HS-27A (cell line): ENCODE results near the gene ST6GAL1.

ENCODE experiments used
- DNase-seq: peaks from one replicate; pipeline ENCODE4 v3.0.0-alpha.2; 2012; ENCODE audit warnings: low read depth, missing footprints

The ST6GAL1 gene

DNA sequence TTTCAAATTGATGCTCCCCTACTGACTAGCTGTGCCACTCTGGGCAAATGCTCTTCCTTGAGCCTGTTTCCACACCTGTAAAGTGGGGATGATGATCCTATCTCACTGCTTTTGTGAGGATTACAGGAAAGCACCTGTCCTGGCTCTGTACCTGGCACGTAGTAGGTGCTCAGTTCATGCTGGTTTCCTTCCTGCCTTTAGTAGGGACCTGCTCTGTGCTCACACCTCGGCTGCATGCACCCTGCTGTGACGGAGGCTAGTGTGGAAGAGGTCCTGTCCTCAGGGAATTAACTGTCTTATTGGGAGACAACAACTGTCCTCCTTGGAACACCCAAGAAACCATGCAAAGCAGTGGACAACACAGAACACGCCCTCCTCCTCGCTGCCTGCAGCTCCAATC, 147.2 kb downstream of the ST6GAL1 start:
- no peak for DNase-seq

DNA sequence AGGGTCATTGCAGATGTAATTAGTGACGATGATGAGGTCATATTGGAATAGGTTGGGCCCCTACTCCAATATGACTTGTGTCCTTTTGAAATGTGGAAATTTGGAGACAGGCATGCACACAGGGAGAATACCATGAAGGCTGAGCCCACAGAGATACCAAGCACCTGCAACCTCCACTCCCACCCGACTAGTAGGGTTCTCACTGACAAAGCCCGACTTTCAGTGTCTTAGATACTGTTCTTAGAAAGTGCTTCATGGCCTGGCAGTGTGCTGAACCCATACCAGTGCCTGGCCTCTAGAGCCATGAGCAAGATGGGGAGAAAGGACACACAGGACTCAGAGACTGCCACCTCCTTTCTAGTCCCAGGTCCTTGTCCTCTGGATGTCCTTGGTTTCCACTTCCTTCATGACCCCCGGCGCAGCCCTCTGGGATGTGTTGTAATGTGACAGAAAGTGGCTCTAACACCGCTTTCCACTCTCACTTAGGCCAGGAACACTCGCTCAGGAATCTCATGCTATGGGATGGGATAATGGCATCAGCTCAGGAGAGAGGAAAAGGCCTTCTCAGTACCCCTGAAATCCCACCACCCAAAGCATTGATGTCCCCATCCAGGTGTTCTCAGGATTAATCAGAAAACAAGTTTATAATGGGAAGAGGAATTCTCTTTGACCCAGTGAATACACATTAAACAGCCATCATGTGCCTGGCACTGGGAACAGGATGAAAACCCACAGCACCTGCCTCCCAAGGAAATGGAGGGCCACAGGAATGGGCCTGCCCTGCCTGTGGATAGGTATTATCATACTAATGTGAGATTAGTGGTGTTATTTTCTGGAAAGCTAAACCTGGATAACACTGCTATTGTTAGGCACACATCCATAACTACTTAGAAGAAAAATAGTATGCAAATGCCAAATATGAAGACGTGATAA, 149.0 kb downstream of the ST6GAL1 start:
- no peak for DNase-seq

DNA sequence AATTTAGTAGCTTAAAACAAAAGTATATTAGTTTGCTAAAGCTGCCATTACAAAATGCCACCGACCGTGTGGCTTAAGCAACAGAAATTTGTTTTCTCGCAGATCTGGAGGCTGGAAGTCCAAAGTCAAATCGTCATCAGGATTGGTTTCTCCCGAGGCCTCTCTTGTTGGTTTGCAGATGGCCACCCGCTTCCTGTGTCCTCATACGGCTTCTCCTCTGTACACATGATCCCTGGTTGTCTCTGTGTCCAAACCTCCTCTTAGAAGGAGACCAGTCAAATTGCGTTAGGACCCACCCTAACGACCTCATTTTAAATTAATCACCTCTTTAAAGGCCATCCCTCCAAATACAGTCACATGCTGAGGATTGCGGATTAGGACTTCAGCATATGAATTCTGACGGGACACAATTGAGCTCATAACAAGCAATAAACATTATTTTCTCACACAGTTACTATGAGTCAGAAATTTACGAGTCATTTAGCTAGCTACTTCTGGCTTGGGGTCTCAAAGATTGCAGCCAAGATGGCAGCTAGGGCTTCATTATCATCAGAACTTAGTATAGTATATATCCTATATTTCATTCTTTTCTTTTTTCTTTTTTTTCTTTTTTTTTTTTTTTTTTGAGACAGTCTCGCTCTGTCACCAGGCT, 150.6 kb downstream of the ST6GAL1 start:
- DNase-seq: no peak

DNA sequence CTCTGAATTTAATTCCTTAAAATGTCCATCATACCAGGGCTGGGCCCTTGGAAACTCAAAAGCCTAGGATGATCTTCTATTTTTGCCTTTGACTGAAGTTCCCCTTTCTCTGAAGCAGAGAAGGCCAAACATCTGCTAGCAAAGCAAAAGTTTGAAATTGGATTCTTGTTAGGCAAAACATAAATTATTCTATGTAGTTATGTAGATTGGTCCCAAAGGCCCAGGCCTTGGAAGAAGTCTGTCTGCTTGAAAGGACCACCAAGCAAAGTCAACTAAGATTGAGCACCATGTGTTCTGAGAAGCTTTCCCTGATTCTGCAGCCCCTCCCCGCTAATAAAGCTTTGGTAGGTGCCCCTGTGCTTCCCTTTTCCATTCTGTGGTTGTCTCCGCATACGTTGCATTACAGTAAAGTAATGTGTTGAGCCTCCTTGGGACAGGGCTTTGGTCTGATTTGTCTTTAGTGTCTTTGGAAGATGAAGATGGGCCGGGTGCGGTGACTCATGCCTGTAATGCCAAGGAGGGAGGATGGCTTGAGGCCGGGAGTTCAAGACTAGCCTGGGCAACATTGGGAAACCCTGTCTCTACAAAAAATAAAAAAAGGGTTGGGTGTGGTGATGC, 152.5 kb downstream of the ST6GAL1 start:
- DNase-seq: no peak

DNA sequence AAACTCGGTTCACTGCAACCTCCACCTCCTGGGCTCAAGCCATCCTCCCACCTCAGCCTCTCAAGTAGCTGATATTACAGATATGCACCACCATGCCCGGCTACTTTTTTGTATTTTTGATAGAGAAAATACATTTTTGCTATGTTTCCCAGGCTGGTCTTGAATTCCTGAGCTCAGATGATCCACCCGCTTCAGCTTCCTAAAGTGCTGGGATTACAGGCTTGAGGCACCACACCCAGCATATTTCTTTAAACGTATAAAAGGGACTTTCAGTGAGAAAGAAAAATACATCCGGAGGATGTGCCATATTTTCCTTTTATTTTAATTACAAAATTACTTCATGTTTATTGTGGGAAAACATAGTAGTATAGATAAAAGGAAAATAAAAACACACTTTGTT, 153.8 kb downstream of the ST6GAL1 start:
- DNase-seq: no peak

DNA sequence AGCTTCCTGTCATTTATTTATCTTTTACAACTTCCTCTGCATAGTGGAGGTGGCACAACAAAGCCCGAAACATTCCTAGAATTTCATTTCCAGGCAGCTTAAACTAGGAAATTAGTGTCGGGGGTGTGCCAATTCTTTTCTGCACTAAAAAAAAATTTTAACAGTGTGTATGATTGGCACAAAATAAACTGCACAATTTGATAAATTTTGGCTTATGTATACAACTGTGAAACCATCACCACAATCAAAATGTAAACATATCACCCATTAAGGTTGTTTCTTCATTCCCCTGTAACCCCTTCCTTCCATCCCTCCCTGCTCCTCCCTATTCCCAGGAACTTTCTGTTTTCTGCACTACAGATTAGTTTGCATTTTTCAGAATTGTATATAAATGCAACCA, 154.3 kb downstream of the ST6GAL1 start:
- DNase-seq: no peak

DNA sequence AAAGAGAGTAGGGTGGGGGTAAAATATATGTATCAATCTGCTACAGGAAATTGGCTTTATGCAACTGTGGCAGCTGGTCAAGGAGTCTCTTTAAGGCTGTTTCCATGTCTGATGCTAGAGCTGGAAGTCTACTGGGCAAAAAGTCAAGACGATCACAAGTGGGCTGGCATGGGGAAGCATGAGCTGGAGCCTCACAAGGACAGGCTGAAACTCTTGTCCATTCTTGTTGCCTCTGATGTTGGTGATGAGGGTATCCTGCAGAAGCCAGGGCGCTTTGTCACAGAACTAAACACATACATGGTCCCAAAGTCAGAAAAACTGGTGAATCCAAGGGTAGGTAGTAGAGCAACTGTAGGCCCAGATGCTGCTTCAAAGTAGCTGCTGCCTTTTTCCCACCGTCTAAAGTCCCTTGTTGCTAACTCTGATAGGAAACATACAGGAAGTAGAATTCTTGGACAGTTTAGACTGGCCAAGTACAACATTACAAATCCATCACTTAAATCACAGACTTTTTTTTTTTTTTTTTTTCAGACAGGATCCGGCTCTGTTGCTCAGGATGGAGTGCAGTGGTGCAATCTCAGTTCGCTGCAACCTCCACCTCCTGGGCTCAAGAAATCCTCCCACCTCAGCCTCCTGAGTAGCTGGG, 154.8 kb downstream of the ST6GAL1 start:
- DNase-seq: no peak

DNA sequence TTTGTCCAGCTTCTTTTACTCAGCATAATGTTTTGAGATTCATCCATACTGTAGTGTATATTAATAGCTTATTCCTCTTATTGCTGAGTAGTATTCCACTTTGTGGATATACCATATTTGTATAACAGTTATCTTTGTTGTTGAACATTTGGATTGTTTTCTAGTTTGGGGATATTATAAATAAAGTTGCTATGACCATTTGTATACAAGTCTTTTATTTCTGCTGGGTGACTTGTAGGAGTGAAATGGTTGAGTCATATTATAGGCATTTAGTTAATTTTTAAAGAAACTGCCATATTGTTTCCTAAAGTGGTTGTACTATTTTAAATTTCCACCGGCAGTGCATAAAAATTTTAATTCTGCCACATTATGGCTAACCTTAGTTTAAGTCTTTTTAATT, 155.6 kb downstream of the ST6GAL1 start:
- no peak for DNase-seq

DNA sequence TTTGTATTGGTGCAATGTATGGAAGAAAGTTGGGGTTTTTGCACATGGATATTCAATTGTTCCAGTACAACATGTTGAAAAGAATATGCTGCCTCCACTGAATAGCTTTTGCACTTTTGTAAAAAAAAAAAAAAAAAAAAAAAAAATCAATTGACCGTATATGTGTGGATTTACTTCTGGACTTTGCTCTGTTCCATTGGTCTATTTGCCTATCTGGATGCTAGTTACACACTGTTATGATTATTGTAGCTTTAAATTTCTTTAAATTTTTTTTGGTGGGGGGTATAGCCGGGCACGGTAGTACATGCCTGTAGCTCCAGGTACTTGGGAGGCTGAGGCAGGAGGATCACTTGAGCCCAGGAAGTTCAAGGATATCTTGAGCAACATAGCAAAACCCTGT, 156.5 kb downstream of the ST6GAL1 start:
- no peak for DNase-seq

DNA sequence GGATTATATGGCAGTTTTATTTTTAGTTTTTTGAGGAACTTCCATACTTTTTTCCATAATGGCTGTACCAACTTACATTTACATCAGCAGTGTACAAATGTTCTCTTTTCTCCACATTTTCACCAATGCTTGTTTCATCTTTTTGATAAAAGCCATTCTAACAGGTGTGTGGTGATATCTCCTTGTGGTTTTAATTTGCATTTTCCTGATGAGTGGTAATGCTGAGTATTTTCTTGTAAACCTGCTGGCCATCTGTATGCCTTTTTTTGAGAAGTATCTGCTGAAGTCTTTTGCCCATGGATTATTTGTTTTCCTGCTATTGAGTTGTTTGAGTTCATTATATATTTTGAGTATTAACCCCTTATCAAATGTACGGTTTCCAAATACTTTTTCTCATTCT, 158.4 kb downstream of the ST6GAL1 start:
- no peak for DNase-seq

DNA sequence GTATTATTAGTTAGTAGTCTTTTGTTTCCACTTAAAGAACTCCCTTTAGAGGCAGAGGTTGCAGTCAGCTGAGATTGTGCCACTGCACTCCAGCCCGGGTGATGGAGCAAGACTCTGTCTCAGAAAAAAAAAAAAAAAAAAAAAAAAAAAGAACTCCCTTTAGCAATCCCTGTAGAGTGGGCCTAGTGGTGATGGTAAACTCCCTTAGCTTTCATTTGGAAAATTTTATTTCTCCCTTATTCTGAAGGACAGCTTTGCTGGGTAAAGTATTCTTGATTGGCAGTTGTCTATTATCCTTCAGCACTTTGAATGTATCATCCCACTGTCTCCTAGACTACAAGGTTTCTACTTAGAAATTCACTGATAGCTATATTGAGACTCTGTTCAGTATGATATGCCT, 163.0 kb downstream of the ST6GAL1 start:
- no peak for DNase-seq

DNA sequence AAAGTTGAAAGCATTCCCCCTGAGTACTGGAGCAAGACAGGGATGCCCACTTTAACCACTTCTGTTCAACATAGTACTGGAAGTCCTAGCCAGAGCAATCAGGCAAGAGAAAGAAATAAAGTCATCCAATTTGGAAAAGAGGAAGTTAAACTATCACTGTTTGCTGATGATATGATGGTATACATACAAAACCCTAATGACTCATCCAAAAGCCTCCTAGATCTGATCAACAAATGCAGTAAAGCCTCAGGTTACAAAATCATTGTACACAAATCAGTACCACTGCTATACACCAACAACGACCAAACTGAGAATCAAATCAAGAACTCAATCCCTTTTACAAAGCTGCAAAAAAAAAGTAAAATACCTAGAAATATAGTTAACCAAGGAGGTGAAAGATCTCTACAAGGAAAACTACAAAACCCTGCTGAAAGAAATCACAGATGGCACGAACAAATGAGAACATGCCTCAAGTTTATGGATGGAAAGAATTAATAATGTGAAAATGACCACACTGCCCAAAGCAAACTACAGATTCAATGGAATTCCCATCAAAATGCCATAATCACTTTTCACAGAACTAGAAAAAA, 168.7 kb downstream of the ST6GAL1 start:
- no peak for DNase-seq

DNA sequence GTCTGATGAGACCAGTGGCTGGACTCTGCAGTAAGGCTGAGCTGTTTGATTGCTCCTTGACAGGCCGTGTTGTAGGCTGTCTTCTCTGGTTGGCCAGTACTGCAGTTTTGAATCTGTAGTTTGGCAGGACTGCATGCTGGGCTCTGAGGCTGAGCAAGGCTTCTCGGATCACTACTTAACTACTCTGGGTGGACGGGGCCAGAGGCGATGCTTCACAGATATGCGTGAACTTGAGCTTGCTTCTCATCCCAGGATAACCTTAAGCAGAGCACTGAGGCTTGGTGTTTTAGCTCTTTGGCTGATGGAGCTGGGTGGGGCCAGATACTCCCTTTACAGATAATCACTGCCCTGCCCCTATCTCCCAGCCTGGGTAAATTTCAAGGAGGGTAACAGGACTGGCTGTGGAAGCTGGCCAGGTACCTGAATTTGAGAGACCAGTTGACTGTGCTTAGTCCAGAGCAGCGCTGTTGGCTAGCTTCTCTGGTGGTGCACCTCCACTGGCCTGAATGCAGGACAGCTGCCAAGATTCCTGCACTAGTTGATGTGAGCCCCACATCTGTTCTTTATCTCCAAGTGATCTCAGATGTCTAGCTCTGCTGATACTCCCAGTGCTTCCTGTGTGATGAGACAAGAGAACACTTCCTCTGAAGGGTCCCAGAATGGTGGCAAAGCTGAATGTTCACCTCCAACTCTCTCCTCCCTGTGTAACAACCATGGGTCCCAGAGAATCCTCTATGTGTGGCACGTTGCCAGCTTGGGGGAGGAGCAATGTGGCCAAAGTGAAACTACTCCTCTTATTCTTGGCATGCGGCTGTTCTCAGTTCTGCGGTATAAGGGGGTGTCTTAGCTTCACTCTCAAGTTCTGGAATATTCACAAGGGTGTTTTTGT, 171.1 kb downstream of the ST6GAL1 start:
- no peak for DNase-seq

DNA sequence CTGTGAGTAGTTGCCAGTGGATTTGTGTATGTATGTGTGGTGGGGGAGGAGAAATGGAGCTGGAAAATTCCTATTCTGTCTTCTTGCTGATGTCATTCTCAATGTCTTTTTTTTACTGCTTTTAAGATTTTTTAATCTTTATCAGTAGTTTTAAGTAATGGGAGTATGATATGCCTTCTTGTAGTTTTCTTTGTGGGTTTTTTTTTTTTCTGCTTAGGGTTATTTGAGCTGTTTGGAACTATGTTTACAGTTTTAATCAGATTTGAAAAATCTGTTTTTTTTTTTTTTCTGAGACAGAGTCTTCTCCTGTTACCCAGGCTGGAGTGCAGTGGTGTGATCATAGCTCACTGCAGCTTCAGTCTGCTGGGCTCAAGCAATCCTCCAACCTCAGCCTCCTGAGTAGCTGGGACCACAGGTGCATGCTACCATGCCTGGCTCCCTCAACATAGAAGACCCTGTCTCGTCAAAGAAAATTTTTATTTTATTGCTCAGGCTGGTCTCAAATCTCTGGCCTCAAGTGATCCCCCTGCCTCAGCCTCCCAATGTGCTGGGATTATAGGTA, 171.8 kb downstream of the ST6GAL1 start:
- DNase-seq: no peak

DNA sequence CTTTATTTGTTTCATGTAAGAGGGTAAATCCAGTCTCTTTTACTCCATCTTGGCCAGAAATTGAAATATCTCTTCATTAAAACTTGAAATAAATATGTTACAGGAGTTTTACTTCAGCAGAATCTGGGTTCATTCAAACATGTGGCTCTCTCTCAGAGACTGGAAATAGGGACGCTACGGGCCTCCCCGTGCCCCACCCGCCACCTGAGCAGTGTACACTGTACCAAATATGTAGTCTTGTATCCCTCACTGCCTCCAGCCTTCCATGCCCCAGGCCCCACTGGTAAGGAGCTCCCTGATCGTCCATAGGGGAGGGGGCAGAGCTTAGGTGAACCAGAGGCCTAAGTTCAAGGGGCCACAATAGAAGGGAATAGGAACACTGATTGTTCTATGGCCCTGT, 172.9 kb downstream of the ST6GAL1 start:
- DNase-seq: no peak

DNA sequence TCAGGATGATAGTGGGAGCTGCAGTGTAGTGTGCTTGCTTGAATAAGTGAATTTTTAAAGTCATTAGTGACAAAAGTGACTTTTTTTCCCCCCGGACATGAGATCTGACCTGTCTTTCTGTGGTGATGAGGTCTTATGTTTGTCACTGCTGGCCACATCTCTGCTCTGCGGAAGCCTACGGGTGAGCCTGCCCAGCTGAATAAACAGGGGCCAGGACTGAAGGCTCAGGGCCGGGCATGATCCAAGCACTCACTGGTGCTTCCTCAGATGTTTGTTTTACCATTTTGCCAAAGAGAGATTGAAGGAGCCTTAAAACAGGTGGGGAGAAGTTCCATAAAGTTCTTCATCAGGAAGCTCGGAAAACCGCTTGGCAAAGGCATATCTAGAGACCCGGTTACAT, 174.0 kb downstream of the ST6GAL1 start:
- DNase-seq: no peak

DNA sequence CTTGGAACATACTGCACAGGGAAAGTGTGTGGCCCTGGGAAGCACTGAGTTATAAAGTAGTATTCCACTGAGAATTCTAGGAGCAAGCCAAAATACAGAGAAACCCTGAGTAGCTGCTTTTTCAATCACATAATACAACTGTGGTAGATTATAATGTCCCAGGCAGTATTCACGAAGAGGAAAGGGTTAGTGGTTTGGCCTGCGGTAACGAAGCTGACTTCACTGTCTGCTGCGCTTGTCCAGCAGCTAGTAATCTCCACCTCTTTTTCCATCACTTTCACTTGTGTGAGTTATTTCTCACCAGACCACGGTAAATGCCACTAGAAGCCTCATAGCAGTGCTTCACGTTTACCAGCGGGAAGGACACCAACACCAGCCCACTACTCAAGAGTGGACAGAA, 174.6 kb downstream of the ST6GAL1 start:
- no peak for DNase-seq

DNA sequence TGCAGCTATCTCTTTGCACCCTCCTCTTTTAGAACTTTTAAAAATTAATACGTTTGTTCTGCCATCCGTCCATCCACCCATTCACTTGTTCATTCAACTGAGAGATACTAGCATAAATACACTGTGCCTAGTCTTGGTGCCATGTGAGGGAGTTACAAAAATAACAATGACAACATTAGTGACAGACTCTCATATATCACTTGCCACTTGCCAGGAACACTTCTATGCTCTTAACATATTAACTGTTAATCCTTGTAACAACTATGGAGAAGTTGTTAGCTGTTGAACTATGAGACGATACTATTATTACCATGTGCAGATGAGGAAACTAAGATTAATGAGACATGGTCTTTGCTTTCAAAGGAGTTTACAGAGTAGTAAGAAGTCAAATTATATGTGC, 175.4 kb downstream of the ST6GAL1 start:
- no peak for DNase-seq

DNA sequence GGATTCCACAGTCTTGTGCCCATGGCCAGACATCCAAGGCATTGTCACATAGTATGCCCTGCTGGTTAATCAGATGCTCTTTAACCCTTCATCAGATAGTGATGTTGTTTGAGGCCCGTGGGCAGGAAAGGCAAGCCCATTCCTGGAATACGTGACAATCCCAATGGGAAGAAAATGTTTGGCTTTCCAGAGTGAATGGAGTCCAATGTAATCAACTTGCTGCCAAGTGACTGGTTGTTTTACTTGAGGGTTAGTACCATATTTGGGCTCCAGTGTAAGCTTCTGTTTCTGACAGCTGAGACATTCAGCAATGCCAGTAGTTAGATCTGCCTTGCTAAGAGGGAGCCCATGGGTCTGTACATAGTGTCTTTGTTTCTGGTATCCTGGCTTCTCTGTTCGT, 177.7 kb downstream of the ST6GAL1 start:
- DNase-seq: no peak

DNA sequence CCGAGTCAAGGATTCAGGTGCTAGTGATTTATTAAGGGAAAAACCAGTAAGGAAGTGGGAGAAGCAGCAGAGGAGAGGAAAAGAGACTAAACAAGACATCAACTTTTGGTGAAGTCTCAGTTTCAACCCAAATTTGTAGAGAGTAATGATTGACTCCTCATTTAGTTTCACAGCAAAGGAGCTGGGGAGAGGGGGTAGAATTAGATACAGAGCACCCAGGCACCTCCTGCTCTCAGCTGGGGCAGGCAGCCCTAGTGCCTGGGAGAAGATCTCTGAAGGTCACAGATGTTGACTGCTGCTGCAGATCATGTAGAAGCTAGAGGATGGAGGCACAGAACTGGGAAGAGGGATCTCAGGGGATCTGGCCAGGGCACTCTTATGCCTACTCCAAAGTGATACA, 179.8 kb downstream of the ST6GAL1 start:
- DNase-seq: no peak
